ENCODE data around the gene RGS4.

Gene RGS4

DNA sequence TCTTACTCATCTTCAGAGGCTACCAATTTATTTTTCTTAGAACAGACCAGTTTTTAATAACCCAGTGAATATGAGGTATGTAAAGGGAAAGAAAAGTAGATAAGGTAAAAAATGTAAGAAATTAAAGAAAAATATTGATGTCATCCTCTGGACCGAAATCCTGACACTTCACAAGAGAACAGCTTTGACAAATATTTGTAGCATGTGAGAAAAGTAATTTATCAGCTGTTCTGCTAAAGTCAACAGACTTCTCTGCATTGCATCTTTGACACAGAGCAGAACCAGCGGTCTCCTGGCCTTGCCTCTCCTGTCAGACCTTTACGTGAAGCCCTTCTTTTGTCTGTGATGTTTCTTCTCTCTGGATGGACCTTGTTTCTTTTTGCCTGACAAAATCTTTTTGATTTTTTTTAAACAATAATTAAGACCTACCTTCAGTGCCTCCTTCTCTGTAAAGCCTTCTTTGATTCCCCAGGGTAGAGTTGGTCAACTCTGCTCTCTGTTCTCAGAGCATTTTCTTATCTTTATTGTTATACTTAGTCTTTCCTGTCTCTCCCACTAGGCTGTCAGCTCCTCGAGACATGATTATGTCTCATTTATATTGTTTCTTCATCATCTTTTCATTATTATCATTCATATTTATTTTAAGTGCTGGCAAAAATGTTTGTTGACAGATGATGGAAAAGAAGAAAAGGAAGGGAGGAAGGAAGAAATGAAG is 35.4 kb downstream of the RGS4 start:
- H3K9me3 Mint-ChIP-seq: no peaks in the 10 kb centered on the region
- H3K4me3 Mint-ChIP-seq: no peak overlapping the region
- DNase-seq: no peak
- peaks cover 15% of the 10 kb centered on the region for H3K27me3 Mint-ChIP-seq
- H3K27ac Mint-ChIP-seq: no peak overlapping the region
- no peaks in the 10 kb centered on the region for H3K36me3 Mint-ChIP-seq (ENCODE audit: low read depth)
- H3K4me1 Mint-ChIP-seq (ENCODE audit: low read depth): no peaks in the 10 kb centered on the region

DNA sequence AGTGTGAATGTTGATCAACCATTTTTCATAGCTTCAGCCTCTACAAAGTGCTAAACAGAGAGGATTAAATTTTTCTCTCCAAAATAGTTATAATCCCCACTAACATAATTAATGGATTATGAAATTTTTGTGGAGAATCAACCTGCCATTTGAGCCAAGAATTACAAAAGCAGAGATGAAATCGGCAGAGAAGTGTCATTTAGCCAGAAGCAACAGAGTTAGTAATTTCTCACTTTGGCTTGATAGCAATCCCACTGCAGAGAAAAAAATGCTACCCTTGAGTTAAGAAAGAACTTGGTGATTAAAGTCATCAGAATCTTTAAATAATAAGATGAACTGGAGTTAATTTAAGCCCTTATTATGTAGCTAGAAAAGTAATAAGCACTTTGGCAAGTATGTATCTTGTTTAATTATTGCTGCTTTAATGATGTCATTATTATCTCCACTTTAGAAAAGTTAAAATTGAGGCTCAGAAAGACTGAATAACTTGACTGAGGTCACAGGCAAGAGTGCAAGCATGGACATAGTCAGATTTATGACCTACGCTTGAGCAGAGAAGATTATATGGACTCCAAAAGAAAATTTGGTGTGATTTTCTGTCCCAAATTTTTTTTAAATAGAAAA is 37.3 kb downstream of the RGS4 start:
- no peak for DNase-seq
- Mint-ChIP-seq H3K4me1 (ENCODE audit: low read depth) (no peaks in the 10 kb centered on the region), H3K36me3 (ENCODE audit: low read depth) (no peaks in the 10 kb centered on the region), H3K4me3 (no peak overlapping the region), H3K9me3 (no peaks in the 10 kb centered on the region), H3K27me3 (peaks cover 10% of the 10 kb centered on the region), H3K27ac (no peak overlapping the region)

DNA sequence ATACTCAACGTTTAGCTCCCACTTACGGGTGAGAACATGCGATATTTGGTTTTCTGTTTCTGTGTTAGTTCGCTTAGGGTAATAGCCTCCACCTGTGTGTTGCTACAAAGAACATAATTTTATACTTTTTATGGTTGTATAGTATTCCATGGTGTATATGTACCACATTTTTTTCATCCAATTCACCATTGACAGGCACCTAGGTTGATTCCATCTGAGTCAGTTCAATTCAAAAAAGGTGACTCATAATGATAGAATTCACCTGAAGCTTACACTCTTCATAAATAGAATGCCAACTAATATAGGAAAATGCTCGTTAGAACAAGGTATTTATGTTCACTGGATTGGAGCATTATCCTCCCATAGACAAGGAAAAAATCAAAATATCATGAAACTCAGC is 38.5 kb downstream of the RGS4 start:
- peaks cover 11% of the 10 kb centered on the region for H3K27me3 Mint-ChIP-seq
- no peaks in the 10 kb centered on the region for H3K36me3 Mint-ChIP-seq (ENCODE audit: low read depth)
- H3K4me3 Mint-ChIP-seq: no peak overlapping the region
- no peak for DNase-seq
- H3K4me1 Mint-ChIP-seq (ENCODE audit: low read depth): no peaks in the 10 kb centered on the region
- no peak overlapping the region for H3K27ac Mint-ChIP-seq
- H3K9me3 Mint-ChIP-seq: no peaks in the 10 kb centered on the region

DNA sequence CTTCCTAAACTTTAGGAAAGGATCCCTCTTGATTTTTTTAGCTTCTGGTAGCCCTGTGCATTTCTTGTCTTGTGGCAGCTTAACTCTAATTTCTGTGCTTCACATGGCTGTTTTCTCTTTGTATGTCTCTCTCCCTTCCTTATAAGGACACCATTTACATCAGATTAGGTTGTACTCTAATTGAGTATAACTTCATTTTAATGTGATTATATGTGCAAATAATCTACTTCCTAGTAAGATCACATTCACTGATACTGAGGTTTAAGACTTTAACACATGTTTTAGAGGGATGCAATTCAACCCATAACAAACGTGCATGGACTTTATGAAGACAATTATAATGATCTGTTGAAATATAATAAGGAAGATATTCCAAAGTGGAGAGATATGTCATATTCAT is 46.7 kb downstream of the RGS4 start:
- Mint-ChIP-seq H3K36me3 (ENCODE audit: low read depth) (no peaks in the 10 kb centered on the region), H3K9me3 (no peaks in the 10 kb centered on the region), H3K4me1 (ENCODE audit: low read depth) (no peaks in the 10 kb centered on the region), H3K27me3 (peaks cover 16% of the 10 kb centered on the region), H3K4me3 (no peak overlapping the region), H3K27ac (no peak overlapping the region)
- DNase-seq: no peak

DNA sequence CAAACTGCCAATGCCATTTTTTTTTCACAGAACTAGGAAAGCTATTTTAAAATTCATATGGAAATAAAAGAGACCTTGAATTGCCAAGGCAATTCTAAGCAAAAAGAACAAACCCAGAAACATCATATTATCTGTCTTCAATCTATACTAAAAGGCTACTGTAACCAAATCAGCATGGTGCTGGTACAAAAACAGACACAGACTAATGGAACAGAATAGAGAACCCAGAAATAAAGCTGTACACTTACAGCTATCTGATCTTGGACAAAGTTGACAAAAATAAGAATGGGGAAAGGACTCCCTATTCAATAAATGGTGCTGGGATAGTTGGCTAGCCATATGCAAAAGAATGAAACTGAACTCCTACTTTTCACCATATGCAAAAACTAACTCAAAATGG is 50.5 kb downstream of the RGS4 start:
- DNase-seq: no peak
- H3K4me1 Mint-ChIP-seq (ENCODE audit: low read depth): no peaks in the 10 kb centered on the region
- H3K27ac Mint-ChIP-seq: no peak overlapping the region
- H3K4me3 Mint-ChIP-seq: no peak overlapping the region
- H3K36me3 Mint-ChIP-seq (ENCODE audit: low read depth): no peaks in the 10 kb centered on the region
- no peaks in the 10 kb centered on the region for H3K9me3 Mint-ChIP-seq
- H3K27me3 Mint-ChIP-seq: peaks cover 11% of the 10 kb centered on the region

DNA sequence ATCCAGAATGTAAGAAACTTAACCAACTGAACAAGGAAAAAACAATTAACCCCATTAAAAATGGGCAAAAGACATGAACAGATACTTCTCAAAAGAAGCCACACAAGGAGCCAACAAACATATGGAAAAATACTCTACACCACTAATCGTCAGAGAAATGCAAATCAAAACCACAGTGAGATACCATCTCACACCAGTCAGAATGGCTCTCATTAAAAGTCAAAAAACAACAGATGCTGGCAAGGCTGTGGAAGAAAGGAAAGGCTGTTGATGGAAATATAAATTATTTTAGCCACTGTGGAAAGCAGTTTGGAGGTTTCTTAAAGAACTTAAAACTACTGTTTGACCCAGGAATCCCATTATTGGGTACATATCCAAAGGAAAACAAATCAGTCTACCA is 51.2 kb downstream of the RGS4 start:
- H3K9me3 Mint-ChIP-seq: no peaks in the 10 kb centered on the region
- H3K36me3 Mint-ChIP-seq (ENCODE audit: low read depth): no peaks in the 10 kb centered on the region
- H3K4me3 Mint-ChIP-seq: no peak overlapping the region
- DNase-seq: no peak
- H3K27me3 Mint-ChIP-seq: peaks cover 8% of the 10 kb centered on the region
- no peak overlapping the region for H3K27ac Mint-ChIP-seq
- no peaks in the 10 kb centered on the region for H3K4me1 Mint-ChIP-seq (ENCODE audit: low read depth)

DNA sequence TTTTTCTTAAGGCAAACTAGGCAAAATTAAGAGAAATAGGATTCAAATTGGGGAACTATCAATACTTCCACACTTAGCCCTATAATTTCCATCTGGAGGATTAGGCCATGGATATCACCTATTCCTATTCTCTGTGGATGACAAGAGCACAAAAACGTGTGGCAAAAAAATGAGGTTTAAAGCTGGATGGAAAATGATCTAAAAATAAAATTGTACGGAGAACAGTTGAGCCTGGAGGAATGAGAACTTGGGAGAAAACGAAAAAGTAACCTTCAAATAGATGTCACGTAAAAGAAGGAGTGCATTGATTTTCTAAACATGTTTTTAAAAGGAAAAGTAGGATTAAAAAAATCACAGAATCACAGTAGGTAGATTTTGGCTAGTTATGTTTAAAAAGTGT is 55.7 kb downstream of the RGS4 start:
- H3K4me3 Mint-ChIP-seq: no peak overlapping the region
- no peaks in the 10 kb centered on the region for H3K4me1 Mint-ChIP-seq (ENCODE audit: low read depth)
- H3K36me3 Mint-ChIP-seq (ENCODE audit: low read depth): no peaks in the 10 kb centered on the region
- H3K27me3 Mint-ChIP-seq: peaks cover 9% of the 10 kb centered on the region
- no peaks in the 10 kb centered on the region for H3K9me3 Mint-ChIP-seq
- no peak overlapping the region for H3K27ac Mint-ChIP-seq
- no peak for DNase-seq
